HepG2 (cell line): ENCODE results near the gene IGDCC3. TPM values are rescaled to one million over a fixed set of nuclear protein-coding genes. Genes with fewer than 3 reads are reported as not detected.
A peak's percentile ranks its signal among the peaks of the same experiment; 100 is the strongest.

Source experiments
- ATAC-seq: fragments of 200-7000 bp; cut with Tn5 transposase; 3 replicates; pipeline ENCODE4 v1.9.1; 2020; ENCODE audit warnings: mild to moderate bottlenecking, moderate library complexity
- BruUV-seq: library from RNA; stranded (reverse); fragments of 400-500 nt; replicated peaks from 2 replicates; lab custom pipeline; 2021; lab: Mats Ljungman, UMichigan
- CTCF ChIA-PET: fragments of 300-600 bp; formaldehyde crosslinking; extraction: SDS; loops from one replicate; lab custom pipeline; 2021; ENCODE audit warnings: low total read pairs, inconsistent platforms, low intra/inter-chr PET ratio; lab: Yijun Ruan, JAX
- POLR2A ChIA-PET: fragments of 350-600 bp; sonication (Branson Sonifier 250); formaldehyde crosslinking; loops from one replicate; lab custom pipeline; 2020; ENCODE audit warnings: antibody characterized with exemption, inconsistent platforms; lab: Yijun Ruan, JAX
- DNase-seq: peaks from one replicate; pipeline ENCODE4 v3.0.0-alpha.2; 2015; ENCODE audit warnings: low spot score
- FAIRE-seq: peaks from 3 replicates; lab custom pipeline; 2011; peaks lifted over from hg19 to GRCh38; lab: Jason Lieb, UNC
- H2AFZ ChIP-seq: one replicate; pipeline ENCODE4 v1.6.1; 2011; ENCODE audit warnings: low read length, inconsistent platforms
- H3K27ac ChIP-seq: fragments of 300-600 bp; 3 replicates; pipeline ENCODE4 v1.8.0; 2011; ENCODE audit warnings: mixed run types, mild to moderate bottlenecking, mixed read lengths, low read length, inconsistent platforms; ENCODE audit not compliant: insufficient read depth; ENCODE audit errors: extremely low read length
- H3K27me3 ChIP-seq, 2 experiments: fragments of 200-600 bp in 1 of 2; 2 replicates in 1 of 2; 3 replicates in 1 of 2; pipeline versions ENCODE4 v1.6.0 to v1.8.0; 2011; ENCODE audit warnings: low read length in 2 of 2, mild to moderate bottlenecking in 2 of 2, moderate library complexity in 2 of 2, inconsistent platforms in 1 of 2; ENCODE audit not compliant: insufficient read depth in 2 of 2, control insufficient read depth in 1 of 2
- H3K36me3 ChIP-seq, 2 experiments: fragments of 200-600 bp in 1 of 2; replicated peaks in 1 of 2; 2 replicates in 1 of 2; 3 replicates in 1 of 2; pipeline versions ENCODE4 v1.5.1 to v1.8.0; 2011; ENCODE audit warnings: low read length in 2 of 2, inconsistent platforms in 1 of 2; ENCODE audit not compliant: insufficient read depth in 2 of 2, control insufficient read depth in 1 of 2
- H3K4me1 ChIP-seq: 2 replicates; pipeline ENCODE4 v1.5.1; 2012; ENCODE audit warnings: low read length, inconsistent platforms; ENCODE audit not compliant: insufficient read depth
- H3K4me2 ChIP-seq: 2 replicates; pipeline ENCODE4 v1.6.0; 2011; ENCODE audit warnings: low read depth, low read length, inconsistent platforms
- H3K4me3 ChIP-seq, 3 experiments: fragments of 200-600 bp in 1 of 3; sonication (generic), shearing (Covaris generic) in 1 of 3; replicated peaks in 1 of 3; 2 replicates each; pipeline ENCODE4 v1.5.1; 2011 to 2016; ENCODE audit warnings: low read length in 3 of 3, inconsistent platforms in 2 of 3, low read depth in 2 of 3, mild to moderate bottlenecking in 2 of 3, control low read depth in 1 of 3, mixed read lengths in 1 of 3; ENCODE audit not compliant: insufficient read depth in 1 of 3
- H3K79me2 ChIP-seq: one replicate; pipeline ENCODE4 v1.6.1; 2011; ENCODE audit warnings: low read length, inconsistent platforms; ENCODE audit not compliant: insufficient read depth
- H3K9ac ChIP-seq: 2 replicates; pipeline ENCODE4 v1.6.0; 2011; ENCODE audit warnings: mild to moderate bottlenecking, low read depth, low read length, inconsistent platforms; ENCODE audit not compliant: insufficient read depth
- H3K9me3 ChIP-seq: 2 replicates; pipeline ENCODE4 v1.5.1; 2012; ENCODE audit warnings: mild to moderate bottlenecking, low read length
- H4K20me1 ChIP-seq: 2 replicates; pipeline ENCODE4 v1.6.0; 2011; ENCODE audit warnings: inconsistent platforms, mild to moderate bottlenecking, low read length, moderate library complexity; ENCODE audit not compliant: insufficient read depth
- AGO2 ChIP-seq: fragments of 200-400 bp; formaldehyde crosslinking; optimal IDR thresholded peaks from 2 replicates; pipeline ENCODE3; 2017; ENCODE audit warnings: mild to moderate bottlenecking, low read depth, low read length, moderate library complexity
- CBX2 ChIP-seq, 2 experiments: fragments of 200-600 bp in 1 of 2; sonication (generic); formaldehyde crosslinking in 1 of 2; IDR thresholded peaks; 2 replicates each; pipeline versions ENCODE4 v1.7.0 to v1.8.1; 2018 to 2022; ENCODE audit warnings: low read depth in 2 of 2, low read length in 1 of 2, mild to moderate bottlenecking in 1 of 2, missing genetic modification reagents in 1 of 2
- CHCHD3 ChIP-seq: sonication (generic); formaldehyde crosslinking; IDR thresholded peaks from 2 replicates; pipeline ENCODE4 v1.8.0; 2022; ENCODE audit warnings: mild to moderate bottlenecking, missing genetic modification reagents, moderate library complexity
- DBP ChIP-seq: sonication (generic); formaldehyde crosslinking; IDR thresholded peaks from 2 replicates; pipeline ENCODE4 v1.4.0; 2020; ENCODE audit warnings: missing genetic modification reagents; ENCODE audit errors: not compliant biosample characterization
- GFI1 ChIP-seq: sonication (generic); formaldehyde crosslinking; IDR thresholded peaks from 2 replicates; pipeline ENCODE4 v1.5.0; 2020; ENCODE audit warnings: missing genetic modification reagents, mild to moderate bottlenecking, borderline replicate concordance
- HMG20A ChIP-seq: IDR thresholded peaks from 2 replicates; pipeline ENCODE4 v1.6.1; 2016; ENCODE audit warnings: borderline replicate concordance
- ISL2 ChIP-seq: sonication (generic); formaldehyde crosslinking; IDR thresholded peaks from 2 replicates; pipeline ENCODE4 v1.5.0; 2020; ENCODE audit warnings: missing genetic modification reagents
- SNAPC5 ChIP-seq: sonication (generic); formaldehyde crosslinking; IDR thresholded peaks from 2 replicates; pipeline ENCODE4 v1.8.1; 2023; ENCODE audit warnings: mild to moderate bottlenecking, missing genetic modification reagents, borderline replicate concordance
- ZBTB3 ChIP-seq: sonication (generic); formaldehyde crosslinking; IDR thresholded peaks from 2 replicates; pipeline ENCODE4 v1.4.0; 2020; ENCODE audit warnings: low read depth, mild to moderate bottlenecking, moderate library complexity, missing genetic modification reagents, borderline replicate concordance
- ZNF335 ChIP-seq: sonication (generic); formaldehyde crosslinking; IDR thresholded peaks from 2 replicates; pipeline ENCODE4 v1.4.0; 2020; ENCODE audit warnings: missing genetic modification reagents
- ZNF792 ChIP-seq: IDR thresholded peaks from 2 replicates; pipeline ENCODE4 v1.6.1; 2016
- ZNF850 ChIP-seq: sonication (generic); formaldehyde crosslinking; conservative IDR thresholded peaks from 2 replicates; pipeline ENCODE4 v1.9.0; 2021; ENCODE audit warnings: mild to moderate bottlenecking, missing genetic modification reagents
- ZNF891 ChIP-seq: sonication (generic); formaldehyde crosslinking; IDR thresholded peaks from 2 replicates; pipeline ENCODE4 v1.5.0; 2020; ENCODE audit warnings: mild to moderate bottlenecking, missing genetic modification reagents
- WGBS: methylation state at CpG from one replicate; pipeline ENCODE4 v1.1.6; 2017; ENCODE audit warnings: low lambda C conversion rate; 5-methylcytosine and 5-hydroxymethylcytosine counted together
- in situ Hi-C: cut with HindIII; loops from 2 replicates; pipeline ENCODE4 v1.10.0; 2017; ENCODE audit warnings: low pct_unique_long_range_greater_than_20kb; ENCODE audit not compliant: extremely low pct_ligation_motif_present
- intact Hi-C: fragments of 100-400 bp; cut with micrococcal nuclease; formaldehyde crosslinking; loops from one replicate; pipeline ENCODE4 v1.10.0; 2022; ENCODE audit not compliant: unreplicated experiment
- polyA plus RNA-seq, 8 experiments: library from polyadenylated mRNA; depleted of rRNA in 3 of 8; stranded (reverse) in 7 of 8; unstranded in 1 of 8; fragments of >200 nt; fragmentation: Illumina TruSeq in 4 of 8; extraction: Trizol in 4 of 8; gene quantifications; 2 replicates each; pipeline versions ENCODE4 v1.2.1 to v1.2.3, GENCODE V29; 2011 to 2016; ENCODE audit warnings: low read depth in 4 of 8, missing spikeins in 1 of 8, mixed read lengths in 1 of 8; ENCODE audit not compliant: insufficient read depth in 1 of 8
- total RNA-seq, 5 experiments: library from RNA; depleted of rRNA; stranded (reverse); fragments of >200 nt; fragmentation: Illumina TruSeq; extraction: Trizol; gene quantifications; 2 replicates each; pipeline ENCODE4 v1.2.3, GENCODE V29; 2016; ENCODE audit warnings: low read depth in 1 of 5
- TF ChIP-seq, protein P1 (sequence below): sonication (generic); formaldehyde crosslinking; conservative IDR thresholded peaks from 2 replicates; pipeline ENCODE4 v1.5.0; 2020; ENCODE audit warnings: missing genetic modification reagents
- TF ChIP-seq, protein P2 (sequence below): IDR thresholded peaks from 2 replicates; pipeline ENCODE4 v1.6.1; 2016; ENCODE audit warnings: low read depth
- TF ChIP-seq, protein P3 (sequence below): sonication (generic); formaldehyde crosslinking; IDR thresholded peaks from 2 replicates; pipeline ENCODE4 v1.4.0; 2020; ENCODE audit warnings: low read depth, mild to moderate bottlenecking, missing genetic modification reagents
- TF ChIP-seq, protein P4 (sequence below): sonication (generic); formaldehyde crosslinking; IDR thresholded peaks from 2 replicates; pipeline ENCODE4 v1.5.1; 2020; ENCODE audit warnings: missing genetic modification reagents, mild to moderate bottlenecking, borderline replicate concordance
- TF ChIP-seq, protein P5 (sequence below): sonication (generic); formaldehyde crosslinking; IDR thresholded peaks from 2 replicates; pipeline ENCODE4 v1.5.1; 2020; ENCODE audit warnings: mild to moderate bottlenecking, missing genetic modification reagents, borderline replicate concordance

Gene IGDCC3
- total and polyA plus RNA-seq, 2 of the 13 experiments (the other 11 are each of a cell fraction or from before 2014, with no cell fraction given) = 30.1 to 51.8 TPM

DNA sequence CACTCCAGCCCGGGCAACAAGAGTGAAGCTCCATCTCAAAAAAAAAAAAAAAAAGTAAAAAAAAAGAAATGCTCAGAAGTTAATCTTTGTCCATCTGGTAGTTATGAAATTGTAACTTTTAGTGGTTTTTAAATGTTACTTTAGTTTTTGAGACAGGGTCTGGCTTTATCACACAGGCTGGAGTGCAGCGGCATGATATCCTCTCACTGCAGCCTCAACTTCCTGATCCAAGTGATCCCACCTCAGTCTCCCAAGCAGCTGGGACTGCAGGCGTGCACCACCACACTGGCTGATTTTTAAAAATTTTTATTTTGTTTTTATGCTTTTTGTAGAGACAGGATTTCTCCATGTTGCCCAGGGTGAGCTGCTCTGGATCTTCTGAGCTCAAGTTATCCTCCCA, 72.0 kb downstream of the IGDCC3 start:
- Histone ChIP-seq H3K79me2 (no peaks in the 10 kb centered on the region), H3K27me3 (no peaks in the 10 kb centered on the region; a peak in 1 of 5 replicates), H3K4me2 (peak overlapping the region; percentile 70; the same call in 1 of the 2 replicates), H4K20me1 (no peaks in the 10 kb centered on the region), H3K4me1 (peaks cover 47% of the 10 kb centered on the region), H3K9me3 (no peaks in the 10 kb centered on the region), H2AFZ (no peak overlapping the region), H3K36me3 (no peaks in the 10 kb centered on the region), H3K4me3 (no peak overlapping the region), H3K27ac (no peak overlapping the region), H3K9ac (no peak overlapping the region)
- intact Hi-C loops (no loop called here), in situ Hi-C loops (no loop called here)
- no peak for FAIRE-seq
- 47% methylated on average over 3 of the region's 3 CpGs for WGBS
- BruUV-seq = no TSS peak
- DNase-seq = no peak
- POLR2A ChIA-PET = interaction anchor here (1.6 to 2.3 kb wide), 5 partner anchors 13 to 211 kb away, joined by 6 to 50 read pairs (median 9); partner anchors contain the start of genes CLPX, DPP8 and IGDCC3
- CTCF ChIA-PET = no interaction called here
- no peak for ATAC-seq
- TF ChIP-seq CHCHD3 (CRISPR knock-in tag) (no peak), ZNF792 (CRISPR knock-in tag) (no peak), GFI1 (no peak), SNAPC5 (no peak), AGO2 (no peak), ZNF850 (CRISPR knock-in tag) (no peak), ZNF891 (CRISPR knock-in tag) (no peak), DBP (CRISPR knock-in tag) (no peak), ZBTB3 (CRISPR knock-in tag) (no peak), ISL2 (CRISPR knock-in tag) (no peak), CBX2 (IDR thresholded peaks at IDR 0.05; ENCODE audit: low read depth, low read length) (no peak), CBX2 (CRISPR knock-in tag; IDR thresholded peaks at IDR 0.05; ENCODE audit: low read depth) (no peak), ZNF335 (CRISPR knock-in tag) (no peak), HMG20A (CRISPR knock-in tag) (no peak)
- TF ChIP-seq, protein P1, sequence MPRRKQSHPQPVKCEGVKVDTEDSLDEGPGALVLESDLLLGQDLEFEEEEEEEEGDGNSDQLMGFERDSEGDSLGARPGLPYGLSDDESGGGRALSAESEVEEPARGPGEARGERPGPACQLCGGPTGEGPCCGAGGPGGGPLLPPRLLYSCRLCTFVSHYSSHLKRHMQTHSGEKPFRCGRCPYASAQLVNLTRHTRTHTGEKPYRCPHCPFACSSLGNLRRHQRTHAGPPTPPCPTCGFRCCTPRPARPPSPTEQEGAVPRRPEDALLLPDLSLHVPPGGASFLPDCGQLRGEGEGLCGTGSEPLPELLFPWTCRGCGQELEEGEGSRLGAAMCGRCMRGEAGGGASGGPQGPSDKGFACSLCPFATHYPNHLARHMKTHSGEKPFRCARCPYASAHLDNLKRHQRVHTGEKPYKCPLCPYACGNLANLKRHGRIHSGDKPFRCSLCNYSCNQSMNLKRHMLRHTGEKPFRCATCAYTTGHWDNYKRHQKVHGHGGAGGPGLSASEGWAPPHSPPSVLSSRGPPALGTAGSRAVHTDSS = no peak
- TF ChIP-seq, protein P2, sequence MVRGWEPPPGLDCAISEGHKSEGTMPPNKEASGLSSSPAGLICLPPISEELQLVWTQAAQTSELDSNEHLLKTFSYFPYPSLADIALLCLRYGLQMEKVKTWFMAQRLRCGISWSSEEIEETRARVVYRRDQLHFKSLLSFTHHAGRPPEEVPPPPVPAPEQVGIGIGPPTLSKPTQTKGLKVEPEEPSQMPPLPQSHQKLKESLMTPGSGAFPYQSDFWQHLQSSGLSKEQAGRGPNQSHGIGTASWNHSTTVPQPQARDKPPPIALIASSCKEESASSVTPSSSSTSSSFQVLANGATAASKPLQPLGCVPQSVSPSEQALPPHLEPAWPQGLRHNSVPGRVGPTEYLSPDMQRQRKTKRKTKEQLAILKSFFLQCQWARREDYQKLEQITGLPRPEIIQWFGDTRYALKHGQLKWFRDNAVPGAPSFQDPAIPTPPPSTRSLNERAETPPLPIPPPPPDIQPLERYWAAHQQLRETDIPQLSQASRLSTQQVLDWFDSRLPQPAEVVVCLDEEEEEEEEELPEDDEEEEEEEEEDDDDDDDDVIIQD = no peak
- TF ChIP-seq, protein P3, sequence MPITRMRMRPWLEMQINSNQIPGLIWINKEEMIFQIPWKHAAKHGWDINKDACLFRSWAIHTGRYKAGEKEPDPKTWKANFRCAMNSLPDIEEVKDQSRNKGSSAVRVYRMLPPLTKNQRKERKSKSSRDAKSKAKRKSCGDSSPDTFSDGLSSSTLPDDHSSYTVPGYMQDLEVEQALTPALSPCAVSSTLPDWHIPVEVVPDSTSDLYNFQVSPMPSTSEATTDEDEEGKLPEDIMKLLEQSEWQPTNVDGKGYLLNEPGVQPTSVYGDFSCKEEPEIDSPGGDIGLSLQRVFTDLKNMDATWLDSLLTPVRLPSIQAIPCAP (CRISPR knock-in tag) = no peak
- TF ChIP-seq, protein P4, sequence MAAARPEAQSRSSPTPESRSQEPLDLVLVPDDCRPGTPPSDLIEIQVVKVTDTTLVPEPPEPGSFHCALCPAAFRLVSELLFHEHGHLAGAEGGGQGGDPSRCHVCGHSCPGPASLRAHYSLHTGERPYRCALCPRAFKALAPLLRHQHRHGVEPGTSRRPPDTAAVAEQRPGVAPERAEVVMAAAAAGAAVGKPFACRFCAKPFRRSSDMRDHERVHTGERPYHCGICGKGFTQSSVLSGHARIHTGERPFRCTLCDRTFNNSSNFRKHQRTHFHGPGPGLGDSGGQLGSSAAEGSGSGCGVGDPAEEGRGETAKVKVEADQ = no peak
- TF ChIP-seq, protein P5, sequence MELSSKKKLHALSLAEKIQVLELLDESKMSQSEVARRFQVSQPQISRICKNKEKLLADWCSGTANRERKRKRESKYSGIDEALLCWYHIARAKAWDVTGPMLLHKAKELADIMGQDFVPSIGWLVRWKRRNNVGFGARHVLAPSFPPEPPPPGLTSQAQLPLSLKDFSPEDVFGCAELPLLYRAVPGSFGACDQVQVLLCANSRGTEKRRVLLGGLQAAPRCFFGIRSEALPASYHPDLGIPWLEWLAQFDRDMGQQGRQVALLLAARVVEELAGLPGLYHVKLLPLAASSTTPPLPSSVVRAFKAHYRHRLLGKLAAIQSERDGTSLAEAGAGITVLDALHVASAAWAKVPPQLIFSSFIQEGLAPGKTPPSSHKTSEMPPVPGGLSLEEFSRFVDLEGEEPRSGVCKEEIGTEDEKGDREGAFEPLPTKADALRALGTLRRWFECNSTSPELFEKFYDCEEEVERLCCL (CRISPR knock-in tag) = no peak
